Sigmoid colon (tissue), 4 donors: Measurements from ENCODE around the gene FITM1.

ENCODE experiments used
- EP300 ChIP-seq, 4 donors: sonication (generic); formaldehyde crosslinking; IDR thresholded peaks; one replicate each; pipeline ENCODE4 v1.6.1; 2017; ENCODE audit warnings: antibody characterized with exemption in 4 of 4
- POLR2A ChIP-seq, 2 donors: fragments of 450-650 bp; IDR thresholded peaks; one replicate each; pipeline ENCODE4 v1.6.1; 2016; ENCODE audit warnings: antibody characterized with exemption in 2 of 2, mild to moderate bottlenecking in 2 of 2, moderate library complexity in 2 of 2
- POLR2AphosphoS5 ChIP-seq, 4 donors: sonication (generic); formaldehyde crosslinking; IDR thresholded peaks; one replicate each; pipeline ENCODE4 v1.6.1; 2017; ENCODE audit warnings: antibody characterized with exemption in 4 of 4
- TF ChIP-seq, protein P1 (sequence below), 4 experiments: fragments of 450-650 bp in 3 of 4; fragments of 200-600 bp in 1 of 4; IDR thresholded peaks; one replicate each; pipeline ENCODE4 v1.5.1; 2016 to 2019; ENCODE audit warnings: antibody characterized with exemption in 4 of 4, mild to moderate bottlenecking in 3 of 4, moderate library complexity in 2 of 4

DNA sequence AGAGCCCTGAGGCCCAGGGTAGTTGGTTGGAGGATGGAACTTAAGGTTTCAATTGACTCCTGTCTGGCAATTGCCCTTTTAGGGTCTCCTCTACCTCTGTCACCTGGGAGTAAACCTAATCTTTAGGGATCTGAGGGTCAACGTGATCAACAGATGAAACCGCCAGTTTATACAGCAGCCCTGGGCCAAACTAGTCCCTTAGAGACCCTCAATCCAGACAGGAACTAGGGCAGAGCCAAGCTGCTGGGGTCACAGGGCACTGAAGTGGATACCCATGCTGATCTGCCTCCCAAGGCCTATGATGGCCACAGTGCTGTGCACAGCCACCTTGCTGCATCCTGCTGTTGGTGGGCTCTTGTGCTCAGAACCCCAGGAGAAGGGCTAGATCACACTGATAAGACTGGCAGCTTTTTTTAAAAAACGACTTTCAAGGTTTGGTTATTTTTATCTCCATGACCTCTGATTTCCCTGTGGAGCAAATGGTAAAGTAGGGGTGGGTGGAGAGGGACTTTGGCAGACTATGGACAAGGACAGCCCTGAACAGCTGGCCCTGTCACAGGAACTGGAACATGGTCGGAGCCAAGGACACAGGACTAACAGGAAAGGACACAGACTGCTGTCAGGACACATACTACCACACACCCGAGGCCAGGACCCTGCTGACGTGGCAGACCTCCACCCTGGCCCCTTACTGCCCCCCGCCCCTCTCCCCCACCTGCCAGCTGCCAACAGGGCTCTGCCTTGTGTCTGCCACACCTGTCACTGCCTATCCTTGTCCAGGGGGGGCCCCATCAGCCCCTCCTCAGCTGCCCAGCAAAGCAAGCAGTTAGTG, 474 bp downstream of the FITM1 start:
- TF ChIP-seq, protein P1, sequence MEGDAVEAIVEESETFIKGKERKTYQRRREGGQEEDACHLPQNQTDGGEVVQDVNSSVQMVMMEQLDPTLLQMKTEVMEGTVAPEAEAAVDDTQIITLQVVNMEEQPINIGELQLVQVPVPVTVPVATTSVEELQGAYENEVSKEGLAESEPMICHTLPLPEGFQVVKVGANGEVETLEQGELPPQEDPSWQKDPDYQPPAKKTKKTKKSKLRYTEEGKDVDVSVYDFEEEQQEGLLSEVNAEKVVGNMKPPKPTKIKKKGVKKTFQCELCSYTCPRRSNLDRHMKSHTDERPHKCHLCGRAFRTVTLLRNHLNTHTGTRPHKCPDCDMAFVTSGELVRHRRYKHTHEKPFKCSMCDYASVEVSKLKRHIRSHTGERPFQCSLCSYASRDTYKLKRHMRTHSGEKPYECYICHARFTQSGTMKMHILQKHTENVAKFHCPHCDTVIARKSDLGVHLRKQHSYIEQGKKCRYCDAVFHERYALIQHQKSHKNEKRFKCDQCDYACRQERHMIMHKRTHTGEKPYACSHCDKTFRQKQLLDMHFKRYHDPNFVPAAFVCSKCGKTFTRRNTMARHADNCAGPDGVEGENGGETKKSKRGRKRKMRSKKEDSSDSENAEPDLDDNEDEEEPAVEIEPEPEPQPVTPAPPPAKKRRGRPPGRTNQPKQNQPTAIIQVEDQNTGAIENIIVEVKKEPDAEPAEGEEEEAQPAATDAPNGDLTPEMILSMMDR (IDR thresholded peaks at IDR 0.05): no peak
- TF ChIP-seq POLR2AphosphoS5 (IDR thresholded peaks at IDR 0.05): no peak
- no peak for TF ChIP-seq EP300 (IDR thresholded peaks at IDR 0.05)
- no peak for TF ChIP-seq POLR2A (IDR thresholded peaks at IDR 0.05)
